C4-2B (cell line): Measurements from ENCODE around the gene PDE4D.

ENCODE experiments used
- CTCF ChIP-seq: fragments of 450-650 bp; conservative IDR thresholded peaks from 2 replicates; pipeline ENCODE4 v1.5.1; 2017; ENCODE audit warnings: mild to moderate bottlenecking
- ZFX ChIP-seq: fragments of 450-650 bp; IDR thresholded peaks from 2 replicates; pipeline ENCODE4 v1.6.1; 2017

GRCh38 chr5:59333416-59333815, 560.1 kb downstream of the PDE4D start:
- TF ChIP-seq CTCF (no peak), ZFX (no peak)
